ENCODE data around the gene RPS6KA4. TPM values are rescaled to one million over a fixed set of nuclear protein-coding genes. Genes with fewer than 3 reads are reported as not detected.

RPS6KA4 gene
- polyA plus RNA-seq, 1 donor from 2014 or later, result 24.6 TPM

- no peaks in the 10 kb centered on the region for H4K20me1 ChIP-seq (ENCODE audit: insufficient read depth)
- no peak overlapping the region for H3K27ac ChIP-seq (ENCODE audit: low read length)
- no peak overlapping the region for H2AFZ ChIP-seq (ENCODE audit: low read depth, low read length)
- no peak overlapping the region for H3K4me3 ChIP-seq (ENCODE audit: low read length)
- no peaks in the 10 kb centered on the region for H3K27me3 ChIP-seq (ENCODE audit: insufficient read depth, low read depth, low read length)
- H3K4me2 ChIP-seq (ENCODE audit: low read length), result no peak overlapping the region
- H3F3A ChIP-seq (ENCODE audit: insufficient read depth, low read length, poor library complexity, severe bottlenecking), result no peaks in the 10 kb centered on the region
- H3K79me2 ChIP-seq (replicated peaks; ENCODE audit: insufficient read depth, low read length), result no peaks in the 10 kb centered on the region
- no peaks in the 10 kb centered on the region for H3K9me2 ChIP-seq (ENCODE audit: insufficient read depth, low read length)
- H3K9me3 ChIP-seq (ENCODE audit: low read length), result no peaks in the 10 kb centered on the region
- no peak for TF ChIP-seq POLR2AphosphoS5 (IDR thresholded peaks at IDR 0.05)
- TF ChIP-seq SMC3 (conservative IDR thresholded peaks at IDR 0.05; ENCODE audit: poor library complexity), result no peak
- TF ChIP-seq MXI1 (conservative IDR thresholded peaks at IDR 0.05; ENCODE audit: poor library complexity, severe bottlenecking), result no peak
- TF ChIP-seq TAF1 (IDR thresholded peaks at IDR 0.05; ENCODE audit: low read depth), result no peak
- TF ChIP-seq REST (IDR thresholded peaks at IDR 0.05; ENCODE audit: borderline replicate concordance), result no peak
- TF ChIP-seq RAD21 (conservative IDR thresholded peaks at IDR 0.05), result no peak
- no peak for TF ChIP-seq EP300 (conservative IDR thresholded peaks at IDR 0.05; ENCODE audit: poor library complexity, severe bottlenecking)
- TF ChIP-seq EZH2 (IDR thresholded peaks at IDR 0.05; ENCODE audit: borderline replicate concordance, insufficient read depth, low read length, poor library complexity, severe bottlenecking), result no peak
- TF ChIP-seq CTCF (IDR thresholded peaks at IDR 0.05; ENCODE audit: poor library complexity, severe bottlenecking), result no peak
- H3K36me3 ChIP-seq (ENCODE audit: insufficient read depth, low read length), result no peaks in the 10 kb centered on the region
- no peak overlapping the region for H3K9ac ChIP-seq (ENCODE audit: low read length)
These were observed 48.7 kb downstream of the RPS6KA4 start for GRCh38 chr11:64407630-64408029.

GRCh38 chr11:64409278-64409677 lies 50.3 kb downstream of the RPS6KA4 start:
- TF ChIP-seq POLR2AphosphoS5 (IDR thresholded peaks at IDR 0.05) (no peak), SMC3 (conservative IDR thresholded peaks at IDR 0.05; ENCODE audit: poor library complexity) (no peak), RAD21 (conservative IDR thresholded peaks at IDR 0.05) (no peak), REST (IDR thresholded peaks at IDR 0.05; ENCODE audit: borderline replicate concordance) (no peak), EP300 (conservative IDR thresholded peaks at IDR 0.05; ENCODE audit: poor library complexity, severe bottlenecking) (no peak), TAF1 (IDR thresholded peaks at IDR 0.05; ENCODE audit: low read depth) (no peak), CTCF (IDR thresholded peaks at IDR 0.05; ENCODE audit: poor library complexity, severe bottlenecking) (no peak), MXI1 (conservative IDR thresholded peaks at IDR 0.05; ENCODE audit: poor library complexity, severe bottlenecking) (no peak), EZH2 (IDR thresholded peaks at IDR 0.05; ENCODE audit: borderline replicate concordance, insufficient read depth, low read length, poor library complexity, severe bottlenecking) (no peak)
- H3K79me2 ChIP-seq (replicated peaks; ENCODE audit: insufficient read depth, low read length), result no peaks in the 10 kb centered on the region
- H3K9me2 ChIP-seq (ENCODE audit: insufficient read depth, low read length), result no peaks in the 10 kb centered on the region
- H3K27me3 ChIP-seq (ENCODE audit: insufficient read depth, low read depth, low read length), result no peaks in the 10 kb centered on the region
- H3K4me2 ChIP-seq (ENCODE audit: low read length), result no peak overlapping the region
- no peaks in the 10 kb centered on the region for H3K36me3 ChIP-seq (ENCODE audit: insufficient read depth, low read length)
- H3K9ac ChIP-seq (ENCODE audit: low read length), result no peak overlapping the region
- no peak overlapping the region for H3K4me3 ChIP-seq (ENCODE audit: low read length)
- H3K9me3 ChIP-seq (ENCODE audit: low read length), result no peaks in the 10 kb centered on the region
- no peaks in the 10 kb centered on the region for H3F3A ChIP-seq (ENCODE audit: insufficient read depth, low read length, poor library complexity, severe bottlenecking)
- no peaks in the 10 kb centered on the region for H4K20me1 ChIP-seq (ENCODE audit: insufficient read depth)
- H2AFZ ChIP-seq (ENCODE audit: low read depth, low read length), result no peak overlapping the region
- no peak overlapping the region for H3K27ac ChIP-seq (ENCODE audit: low read length)
